Endothelial cell of umbilical vein (primary cell): ENCODE results near the gene ENGASE. TPM values are rescaled to one million over a fixed set of nuclear protein-coding genes. Genes with fewer than 3 reads are reported as not detected.

ENCODE experiments used
- BruUV-seq: library from RNA; stranded (reverse); fragments of 400-500 nt; replicated peaks from 2 replicates; lab custom pipeline; 2021; lab: Mats Ljungman, UMichigan
- CTCF ChIA-PET: fragments of 300-600, 350-600 bp; sonication (Branson Sonifier 250); formaldehyde crosslinking; loops from one replicate; lab custom pipeline; 2021; ENCODE audit warnings: antibody characterized with exemption, inconsistent platforms; lab: Charles Lee
- POLR2A ChIA-PET: fragments of 300-600, 350-600 bp; sonication (Branson Sonifier 250); formaldehyde crosslinking; loops from one replicate; lab custom pipeline; 2021; ENCODE audit warnings: antibody characterized with exemption, inconsistent platforms; lab: Charles Lee
- DNase-seq: peaks from one replicate; pipeline ENCODE4 v3.0.0-alpha.2; 2011; ENCODE audit warnings: low read depth, low spot score
- FAIRE-seq: peaks from 2 replicates; lab custom pipeline; 2011; peaks lifted over from hg19 to GRCh38; lab: Jason Lieb, UNC
- H2AFZ ChIP-seq: 2 replicates; pipeline ENCODE4 v1.6.0; 2012; ENCODE audit warnings: low read depth, low read length, control low read depth, inconsistent platforms
- H3K27ac ChIP-seq: 2 replicates; pipeline ENCODE4 v1.5.1; 2011; ENCODE audit warnings: low read depth, mild to moderate bottlenecking, control low read depth, low read length, moderate library complexity; ENCODE audit not compliant: insufficient read depth
- H3K27me3 ChIP-seq, 2 experiments: 2 replicates each; pipeline versions ENCODE4 v1.6.0 to v1.6.1; 2011; ENCODE audit warnings: low read length in 2 of 2, mixed read lengths in 1 of 2; ENCODE audit not compliant: control insufficient read depth in 2 of 2, insufficient read depth in 2 of 2
- H3K36me3 ChIP-seq, 2 experiments: 2 replicates in 1 of 2; 3 replicates in 1 of 2; pipeline ENCODE4 v1.5.1; 2011; ENCODE audit warnings: low read length in 2 of 2, mild to moderate bottlenecking in 1 of 2, moderate library complexity in 1 of 2; ENCODE audit not compliant: control insufficient read depth in 2 of 2, insufficient read depth in 2 of 2; ENCODE audit errors: extremely low read depth in 1 of 2
- H3K4me1 ChIP-seq: 3 replicates; pipeline ENCODE4 v1.5.1; 2011; ENCODE audit warnings: mild to moderate bottlenecking, low read length; ENCODE audit not compliant: control insufficient read depth, insufficient read depth; ENCODE audit errors: extremely low read depth
- H3K4me2 ChIP-seq: 2 replicates; pipeline ENCODE4 v1.6.1; 2011; ENCODE audit warnings: low read length, control low read depth, mixed read lengths; ENCODE audit not compliant: insufficient read depth
- H3K4me3 ChIP-seq, 3 experiments: fragments of 200-600 bp in 1 of 3; sonication (generic), shearing (Covaris generic) in 1 of 3; replicated peaks in 1 of 3; 2 replicates each; pipeline ENCODE4 v1.5.1; 2011 to 2016; ENCODE audit warnings: control low read depth in 3 of 3, low read length in 3 of 3, mild to moderate bottlenecking in 2 of 3, inconsistent platforms in 1 of 3, low read depth in 1 of 3, moderate library complexity in 1 of 3; ENCODE audit not compliant: insufficient read depth in 1 of 3
- H3K79me2 ChIP-seq: 2 replicates; pipeline ENCODE4 v1.6.0; 2012; ENCODE audit warnings: low read length, inconsistent platforms; ENCODE audit not compliant: control insufficient read depth, insufficient read depth
- H3K9ac ChIP-seq: replicated peaks from 2 replicates; pipeline ENCODE3; 2011; ENCODE audit warnings: low read length, control low read depth; ENCODE audit not compliant: insufficient read depth; ENCODE audit errors: extremely low read depth
- H3K9me1 ChIP-seq: replicated peaks from 3 replicates; pipeline ENCODE4 v1.6.0; 2011; ENCODE audit warnings: mild to moderate bottlenecking, low read length; ENCODE audit not compliant: control insufficient read depth, insufficient read depth; ENCODE audit errors: extremely low read depth
- H3K9me3 ChIP-seq: replicated peaks from 2 replicates; pipeline ENCODE4 v1.5.1; 2012; ENCODE audit warnings: low read length, inconsistent platforms; ENCODE audit not compliant: control insufficient read depth, insufficient read depth
- H4K20me1 ChIP-seq: replicated peaks from 2 replicates; pipeline ENCODE3; 2011; ENCODE audit warnings: mild to moderate bottlenecking, low read length; ENCODE audit not compliant: control insufficient read depth, insufficient read depth; ENCODE audit errors: extremely low read depth
- CTCF ChIP-seq, 2 donors: IDR thresholded peaks; 1 replicate in 1 of 2; 2 replicates in 1 of 2; pipeline ENCODE4 v1.5.1; 2011; ENCODE audit warnings: low read length in 2 of 2, mild to moderate bottlenecking in 2 of 2, moderate library complexity in 2 of 2, control low read depth in 1 of 2, inconsistent platforms in 1 of 2, low read depth in 1 of 2; ENCODE audit not compliant: insufficient read depth in 1 of 2; ENCODE audit errors: extremely low read depth in 1 of 2
- EZH2 ChIP-seq: IDR thresholded peaks from 2 replicates; pipeline ENCODE4 v1.6.1; 2012; ENCODE audit warnings: borderline replicate concordance, low read depth, mild to moderate bottlenecking, moderate library complexity, low read length, inconsistent platforms; ENCODE audit not compliant: severe bottlenecking
- FOS ChIP-seq: IDR thresholded peaks from 2 replicates; pipeline ENCODE4 v1.6.1; 2011; ENCODE audit warnings: mild to moderate bottlenecking, low read length, moderate library complexity, borderline replicate concordance; ENCODE audit not compliant: insufficient read depth
- GATA2 ChIP-seq: IDR thresholded peaks from 2 replicates; pipeline ENCODE4 v1.7.0; 2011; ENCODE audit warnings: low read depth, mild to moderate bottlenecking, moderate library complexity, mixed read lengths, low read length; ENCODE audit not compliant: insufficient read length, insufficient read depth
- JUN ChIP-seq: IDR thresholded peaks from 2 replicates; pipeline ENCODE4 v1.6.1; 2011; ENCODE audit warnings: borderline replicate concordance, low read depth; ENCODE audit not compliant: insufficient read length, insufficient read depth
- MYC ChIP-seq: IDR thresholded peaks from one replicate; pipeline ENCODE4 v1.6.1; 2011; ENCODE audit warnings: mild to moderate bottlenecking, low read depth, low read length
- POLR2A ChIP-seq: IDR thresholded peaks from 2 replicates; pipeline ENCODE4 v1.6.1; 2012; ENCODE audit warnings: low read depth, mild to moderate bottlenecking, control low read depth, low read length
- POLR2AphosphoS5 ChIP-seq: IDR thresholded peaks from 2 replicates; pipeline ENCODE4 v1.6.1; 2012; ENCODE audit warnings: low read depth, mild to moderate bottlenecking, control low read depth, low read length, moderate library complexity; ENCODE audit not compliant: insufficient read depth
- dilution Hi-C: fragments of 300-500 bp; cut with MboI; formaldehyde crosslinking; loops from one replicate; pipeline ENCODE4 v1.15.0; 2019; ENCODE audit warnings: low sequenced_read_pairs; ENCODE audit not compliant: extremely low pct_ligation_motif_present
- intact Hi-C: fragments of 100-400 bp; cut with micrococcal nuclease; formaldehyde crosslinking; loops from one replicate; pipeline ENCODE4 v1.10.0; 2022
- polyA plus RNA-seq, 4 experiments: library from polyadenylated mRNA; depleted of rRNA in 3 of 4; stranded (reverse) in 3 of 4; unstranded in 1 of 4; fragments of >200 nt; gene quantifications; 2 replicates each; pipeline versions ENCODE4 v1.2.1 to v1.2.3, GENCODE V29; 2011 to 2012; ENCODE audit warnings: missing spikeins in 1 of 4
- total RNA-seq: library from RNA; stranded (reverse); gene quantifications from 2 replicates; pipeline ENCODE4 v1.2.3, GENCODE V29; 2021
- TF ChIP-seq, protein P1 (sequence below): IDR thresholded peaks from 2 replicates; pipeline ENCODE4 v1.6.1; 2011; ENCODE audit not compliant: insufficient read depth, insufficient read length

Gene ENGASE
- total and polyA plus RNA-seq, 2 donors (not counting 3 experiments of a cell fraction or from before 2014, with no cell fraction given): 13.7 to 20.8 TPM

DNA sequence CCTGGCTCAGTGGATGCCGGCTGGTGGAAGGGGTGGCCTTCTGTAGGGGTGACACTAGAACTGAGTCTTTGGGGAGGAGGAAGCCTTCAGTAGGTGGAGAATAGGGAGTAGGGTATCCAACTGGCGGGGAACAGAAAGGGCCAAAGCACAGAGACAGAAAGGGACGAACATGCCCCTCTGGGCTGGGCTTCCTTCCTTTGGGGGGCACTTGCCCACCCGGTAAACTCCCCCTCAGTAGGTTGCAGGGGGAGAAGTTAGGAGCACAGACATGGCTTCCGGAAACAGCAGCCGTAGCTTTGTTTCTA, 774 bp downstream of the ENGASE start:
- dilution Hi-C loops: no loop called here

More for the DNA sequence above, 774 bp downstream of the ENGASE start:
- Histone ChIP-seq H3K36me3 (peaks cover 0 to 11% of the 10 kb centered on the region in 2 experiments), H3K27ac (no peak overlapping the region), H3K4me3 (peak overlapping the region; percentile 48 to 76 (median 71)), H3K27me3 (peaks cover 0 to under 1% of the 10 kb centered on the region in 2 experiments), H3K79me2 (no peaks in the 10 kb centered on the region), H3K4me1 (peaks cover 8% of the 10 kb centered on the region), H3K9me3 (no peaks in the 10 kb centered on the region), H3K9me1 (no peaks in the 10 kb centered on the region), H3K4me2 (peak overlapping the region; percentile 66), H2AFZ (peak overlapping the region; percentile 64), H4K20me1 (no peaks in the 10 kb centered on the region), H3K9ac (peak overlapping the region; percentile 64)
- BruUV-seq: no TSS peak
- FAIRE-seq: no peak
- no peak for TF ChIP-seq POLR2A
- no peak for TF ChIP-seq JUN
- TF ChIP-seq EZH2: no peak
- TF ChIP-seq, protein P1, sequence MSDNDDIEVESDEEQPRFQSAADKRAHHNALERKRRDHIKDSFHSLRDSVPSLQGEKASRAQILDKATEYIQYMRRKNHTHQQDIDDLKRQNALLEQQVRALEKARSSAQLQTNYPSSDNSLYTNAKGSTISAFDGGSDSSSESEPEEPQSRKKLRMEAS: no peak
- TF ChIP-seq GATA2: no peak
- TF ChIP-seq MYC: no peak
- no peak for TF ChIP-seq CTCF (IDR thresholded peaks at IDR 0.05; ENCODE audit: extremely low read depth in 1 of 2, insufficient read depth in 1 of 2, low read depth in 1 of 2, low read length in 2 of 2)
- no peak for TF ChIP-seq FOS
- TF ChIP-seq POLR2AphosphoS5: no peak
- CTCF ChIA-PET: interaction anchor here (1.5 to 6.5 kb wide), 5 partner anchors 8 to 326 kb away, joined by 6 to 46 read pairs (median 8); no protein-coding TSS in a partner anchor
- intact Hi-C loops: loop anchor here (2.0 kb wide), 1 partner anchor 23 kb away; no protein-coding TSS in a partner anchor
- DNase-seq: peak; percentile 21
- POLR2A ChIA-PET: interaction anchor here (0.6 kb wide), 1 partner anchor 72 kb away, joined by 3 read pairs; no protein-coding TSS in a partner anchor
